ENCODE data around the gene CDADC1. TPM values are rescaled to one million over a fixed set of nuclear protein-coding genes. Genes with fewer than 3 reads are reported as not detected.
A peak's percentile ranks its signal among the peaks of the same experiment; 100 is the strongest.

CDADC1 gene
- total and polyA plus RNA-seq, 2 experiments from 2014 or later = 9.1 to 12.7 TPM

GRCh38 chr13:49213539-49213938 is 34.2 kb upstream of the CDADC1 start:
- no peaks in the 10 kb centered on the region for H3K4me1 ChIP-seq (ENCODE audit: low read depth)
- TF ChIP-seq CTCF (IDR thresholded peaks at IDR 0.05; ENCODE audit: low read depth, low read length) = no peak
- H3K4me3 ChIP-seq = no peak overlapping the region
- peaks cover 30% of the 10 kb centered on the region for H3K27me3 ChIP-seq
- no peak for DNase-seq (ENCODE audit: low read depth in 1 of 2, low spot score in 1 of 2)
- H3K36me3 ChIP-seq = peaks cover 9% of the 10 kb centered on the region
- no peaks in the 10 kb centered on the region for H3K9me3 ChIP-seq (ENCODE audit: low read depth)
- H3K27ac ChIP-seq = no peak overlapping the region

- TF ChIP-seq CTCF (IDR thresholded peaks at IDR 0.05; ENCODE audit: low read depth, low read length) = no peak
- no peak overlapping the region for H3K4me3 ChIP-seq
- no peaks in the 10 kb centered on the region for H3K9me3 ChIP-seq (ENCODE audit: low read depth)
- no peaks in the 10 kb centered on the region for H3K4me1 ChIP-seq (ENCODE audit: low read depth)
- peaks cover 3% of the 10 kb centered on the region for H3K36me3 ChIP-seq
- no peak overlapping the region for H3K27ac ChIP-seq
- H3K27me3 ChIP-seq = peaks cover 37% of the 10 kb centered on the region
- no peak for DNase-seq (ENCODE audit: low read depth in 1 of 2, low spot score in 1 of 2)
Measured at GRCh38 chr13:49213997-49214916, 33.5 kb upstream of the CDADC1 start.

GRCh38 chr13:49214917-49215376 is 32.8 kb upstream of the CDADC1 start:
- peak in 1 of 2 donors; percentile 44 for DNase-seq (ENCODE audit: low read depth in 1 of 2, low spot score in 1 of 2)
- no peaks in the 10 kb centered on the region for H3K4me1 ChIP-seq (ENCODE audit: low read depth)
- peak; percentile 17 for TF ChIP-seq CTCF (IDR thresholded peaks at IDR 0.05; ENCODE audit: low read depth, low read length)
- no peak overlapping the region for H3K4me3 ChIP-seq
- H3K27me3 ChIP-seq = peaks cover 44% of the 10 kb centered on the region
- no peaks in the 10 kb centered on the region for H3K9me3 ChIP-seq (ENCODE audit: low read depth)
- H3K27ac ChIP-seq = no peak overlapping the region
- H3K36me3 ChIP-seq = no peaks in the 10 kb centered on the region

- H3K27me3 ChIP-seq = peaks cover 58% of the 10 kb centered on the region
- DNase-seq (ENCODE audit: low read depth in 1 of 2, low spot score in 1 of 2) = no peak
- no peak overlapping the region for H3K27ac ChIP-seq
- H3K9me3 ChIP-seq (ENCODE audit: low read depth) = no peaks in the 10 kb centered on the region
- TF ChIP-seq CTCF (IDR thresholded peaks at IDR 0.05; ENCODE audit: low read depth, low read length) = no peak
- no peaks in the 10 kb centered on the region for H3K36me3 ChIP-seq
- no peak overlapping the region for H3K4me3 ChIP-seq
- H3K4me1 ChIP-seq (ENCODE audit: low read depth) = no peaks in the 10 kb centered on the region
Measured at GRCh38 chr13:49216334-49216733, 31.4 kb upstream of the CDADC1 start.

- Histone ChIP-seq H3K36me3 (no peaks in the 10 kb centered on the region), H3K27me3 (peaks cover 75% of the 10 kb centered on the region), H3K4me1 (ENCODE audit: low read depth) (no peaks in the 10 kb centered on the region), H3K27ac (no peak overlapping the region), H3K9me3 (ENCODE audit: low read depth) (no peaks in the 10 kb centered on the region), H3K4me3 (no peak overlapping the region)
- TF ChIP-seq CTCF (IDR thresholded peaks at IDR 0.05; ENCODE audit: low read depth, low read length) = no peak
- no peak for DNase-seq (ENCODE audit: low read depth in 1 of 2, low spot score in 1 of 2)
Measured at GRCh38 chr13:49217962-49218492, 29.7 kb upstream of the CDADC1 start.

Data from cardiac muscle cell (in vitro differentiated cells and primary cell).